ENCODE data around the gene RPA4. TPM values are rescaled to one million over a fixed set of nuclear protein-coding genes. Genes with fewer than 3 reads are reported as not detected.

RPA4 gene
- polyA plus RNA-seq, 1 experiment = 0.09 TPM

DNA sequence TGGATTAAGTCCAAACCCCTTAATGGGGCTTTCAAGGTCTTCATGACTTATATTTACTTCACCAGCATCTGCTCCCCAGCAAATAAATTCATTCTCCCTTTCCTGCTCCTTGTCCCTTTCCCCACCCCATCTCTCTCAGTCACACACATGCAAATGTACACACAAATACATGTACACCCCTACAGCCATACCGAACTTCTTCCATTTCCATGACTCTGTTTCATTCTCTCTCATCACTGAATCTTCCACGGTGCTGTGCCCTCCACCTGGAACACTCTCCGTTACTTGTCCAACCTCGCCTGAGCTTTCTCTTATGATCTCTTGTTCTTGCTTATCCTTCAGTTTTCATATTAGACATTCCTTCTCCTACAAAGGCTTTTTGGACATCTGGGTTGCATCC lies 22.0 kb upstream of the RPA4 start:
- ChIA-PET POLR2A (no interaction called here), CTCF (no interaction called here)
- Histone ChIP-seq H3K4me3 (ENCODE audit: low read depth, low read length) (no peak overlapping the region), H3K27me3 (ENCODE audit: control insufficient read depth, insufficient read depth, low read length) (no peaks in the 10 kb centered on the region), H3K36me3 (ENCODE audit: control insufficient read depth, insufficient read depth, low read length) (no peaks in the 10 kb centered on the region)
- TF ChIP-seq, protein P1, sequence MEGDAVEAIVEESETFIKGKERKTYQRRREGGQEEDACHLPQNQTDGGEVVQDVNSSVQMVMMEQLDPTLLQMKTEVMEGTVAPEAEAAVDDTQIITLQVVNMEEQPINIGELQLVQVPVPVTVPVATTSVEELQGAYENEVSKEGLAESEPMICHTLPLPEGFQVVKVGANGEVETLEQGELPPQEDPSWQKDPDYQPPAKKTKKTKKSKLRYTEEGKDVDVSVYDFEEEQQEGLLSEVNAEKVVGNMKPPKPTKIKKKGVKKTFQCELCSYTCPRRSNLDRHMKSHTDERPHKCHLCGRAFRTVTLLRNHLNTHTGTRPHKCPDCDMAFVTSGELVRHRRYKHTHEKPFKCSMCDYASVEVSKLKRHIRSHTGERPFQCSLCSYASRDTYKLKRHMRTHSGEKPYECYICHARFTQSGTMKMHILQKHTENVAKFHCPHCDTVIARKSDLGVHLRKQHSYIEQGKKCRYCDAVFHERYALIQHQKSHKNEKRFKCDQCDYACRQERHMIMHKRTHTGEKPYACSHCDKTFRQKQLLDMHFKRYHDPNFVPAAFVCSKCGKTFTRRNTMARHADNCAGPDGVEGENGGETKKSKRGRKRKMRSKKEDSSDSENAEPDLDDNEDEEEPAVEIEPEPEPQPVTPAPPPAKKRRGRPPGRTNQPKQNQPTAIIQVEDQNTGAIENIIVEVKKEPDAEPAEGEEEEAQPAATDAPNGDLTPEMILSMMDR (IDR thresholded peaks at IDR 0.05; ENCODE audit: insufficient read depth, low read depth, low read length) = no peak
- no peak for DNase-seq (ENCODE audit: low read depth)

DNA sequence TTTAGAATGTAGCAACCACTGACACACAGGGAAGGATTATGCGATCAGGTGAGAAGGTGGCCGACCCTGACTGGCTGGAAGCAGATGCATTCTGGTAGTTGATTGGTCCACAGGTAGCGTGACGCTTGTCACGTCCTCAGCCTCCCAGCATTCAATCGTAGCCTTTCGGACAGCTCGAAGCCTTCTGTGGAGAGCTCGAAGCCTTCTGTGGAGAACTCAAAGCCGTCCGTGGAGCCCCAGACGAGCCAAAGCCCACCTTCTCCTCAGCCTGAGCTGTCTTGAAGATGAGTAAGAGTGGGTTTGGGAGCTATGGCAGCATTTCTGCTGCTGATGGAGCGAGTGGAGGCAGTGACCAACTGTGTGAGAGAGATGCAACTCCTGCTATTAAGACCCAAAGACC lies 319 bp downstream of the RPA4 start:
- Histone ChIP-seq H3K4me3 (ENCODE audit: low read depth, low read length) (no peak overlapping the region), H3K27me3 (ENCODE audit: control insufficient read depth, insufficient read depth, low read length) (no peaks in the 10 kb centered on the region), H3K36me3 (ENCODE audit: control insufficient read depth, insufficient read depth, low read length) (no peaks in the 10 kb centered on the region)
- DNase-seq (ENCODE audit: low read depth) = no peak
- TF ChIP-seq, protein P1 (IDR thresholded peaks at IDR 0.05; ENCODE audit: insufficient read depth, low read depth, low read length) = no peak
- POLR2A ChIA-PET = no interaction called here
- CTCF ChIA-PET = no interaction called here

DNA sequence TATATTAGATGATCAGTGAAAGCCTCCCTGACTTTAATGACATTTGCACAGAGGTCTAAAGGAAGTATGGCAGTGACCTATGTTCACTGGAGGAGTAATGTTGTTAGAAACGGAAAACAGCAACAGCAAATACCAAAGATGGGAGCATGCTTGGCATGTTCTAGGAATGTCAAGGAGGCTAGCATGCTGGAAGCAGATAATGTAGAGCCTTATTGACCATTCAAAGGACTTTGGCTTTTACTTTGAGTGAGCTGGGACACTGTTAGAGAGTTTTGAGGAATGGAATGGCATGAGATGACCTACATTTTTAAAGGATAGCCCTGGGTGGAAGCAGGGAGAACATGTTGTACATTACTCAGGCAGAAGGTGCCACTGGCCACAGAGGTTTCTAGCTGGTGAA lies 6.0 kb downstream of the RPA4 start:
- DNase-seq (ENCODE audit: low read depth) = peak; percentile 3
- ChIA-PET CTCF (no interaction called here), POLR2A (no interaction called here)
- no peaks in the 10 kb centered on the region for H3K36me3 ChIP-seq (ENCODE audit: control insufficient read depth, insufficient read depth, low read length)
- TF ChIP-seq, protein P1 (IDR thresholded peaks at IDR 0.05; ENCODE audit: insufficient read depth, low read depth, low read length) = no peak
- H3K27me3 ChIP-seq (ENCODE audit: control insufficient read depth, insufficient read depth, low read length) = no peaks in the 10 kb centered on the region
- H3K4me3 ChIP-seq (ENCODE audit: low read depth, low read length) = no peak overlapping the region

DNA sequence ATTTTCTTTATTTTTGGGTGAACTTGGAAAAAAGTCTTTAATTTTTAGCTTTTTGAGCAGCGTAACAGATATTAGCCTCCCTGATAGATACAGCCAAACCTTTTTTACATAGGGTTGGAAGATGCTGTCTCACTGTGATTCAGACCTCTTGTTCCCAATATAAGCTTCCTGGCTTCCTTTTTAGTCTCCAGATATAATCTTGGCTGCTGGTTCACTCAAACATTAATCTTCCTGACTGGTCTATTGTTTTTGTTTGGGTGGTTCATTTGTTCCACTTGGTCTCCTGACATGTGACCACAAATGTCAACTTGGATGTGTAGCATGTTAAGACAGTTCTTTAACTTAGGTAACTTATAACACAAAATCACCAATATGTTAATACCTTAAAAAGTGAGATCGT lies 23.0 kb downstream of the RPA4 start:
- CTCF ChIA-PET = interaction anchor here (0.8 kb wide), 1 partner anchor 28 kb away, joined by 3 read pairs; no protein-coding TSS in a partner anchor
- Histone ChIP-seq H3K36me3 (ENCODE audit: control insufficient read depth, insufficient read depth, low read length) (no peaks in the 10 kb centered on the region), H3K4me3 (ENCODE audit: low read depth, low read length) (no peak overlapping the region), H3K27me3 (ENCODE audit: control insufficient read depth, insufficient read depth, low read length) (no peaks in the 10 kb centered on the region)
- POLR2A ChIA-PET = no interaction called here
- DNase-seq (ENCODE audit: low read depth) = no peak
- TF ChIP-seq, protein P1 (IDR thresholded peaks at IDR 0.05; ENCODE audit: insufficient read depth, low read depth, low read length) = no peak

DNA sequence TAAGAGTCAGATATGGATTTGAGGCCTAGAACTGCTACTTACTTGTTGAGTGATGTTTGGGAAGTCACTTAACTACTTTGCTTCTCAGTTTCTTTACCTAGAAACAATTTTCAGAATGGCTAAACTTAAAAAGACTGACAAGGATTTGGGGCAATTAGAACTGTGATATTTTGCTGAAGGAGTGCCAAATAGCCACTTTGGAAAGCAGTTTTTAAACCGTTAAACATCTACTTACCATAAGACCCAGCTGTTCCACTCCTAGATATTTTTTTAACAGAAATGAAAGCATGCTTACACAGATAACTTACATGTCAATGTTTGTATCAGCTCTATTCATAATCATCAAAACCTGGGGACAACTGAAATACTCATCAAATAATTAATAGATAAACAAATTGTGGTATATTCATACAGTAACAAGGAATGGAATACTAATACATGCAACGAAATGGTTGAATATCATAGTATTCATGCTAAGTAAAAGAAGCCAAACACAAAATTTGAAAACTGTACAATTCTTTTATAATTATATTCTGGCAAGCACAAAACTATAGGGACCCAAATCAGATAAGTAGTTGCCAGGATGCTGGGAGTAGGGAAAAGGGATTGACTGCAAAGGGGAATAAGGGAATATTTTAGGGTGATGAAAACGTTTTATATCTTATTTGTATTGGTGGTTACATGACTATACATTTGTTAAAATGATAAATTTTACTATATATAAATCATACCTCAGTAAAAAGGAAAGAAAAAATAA lies 24.0 kb downstream of the RPA4 start:
- Histone ChIP-seq H3K27me3 (ENCODE audit: control insufficient read depth, insufficient read depth, low read length) (no peaks in the 10 kb centered on the region), H3K36me3 (ENCODE audit: control insufficient read depth, insufficient read depth, low read length) (no peaks in the 10 kb centered on the region), H3K4me3 (ENCODE audit: low read depth, low read length) (no peak overlapping the region)
- TF ChIP-seq, protein P1 (IDR thresholded peaks at IDR 0.05; ENCODE audit: insufficient read depth, low read depth, low read length) = no peak
- CTCF ChIA-PET = no interaction called here
- no peak for DNase-seq (ENCODE audit: low read depth)
- POLR2A ChIA-PET = no interaction called here

Data from BJ (cell line).